OCI-LY7 (cell line): ENCODE measurements around the gene ANKRD2.

ENCODE experiments used
- CTCF ChIP-seq: fragments of 200-600 bp; sonication (generic); conservative IDR thresholded peaks from 2 replicates; pipeline ENCODE4 v1.5.1; 2014; ENCODE audit warnings: mild to moderate bottlenecking, antibody characterized with exemption, low read length, moderate library complexity, mixed read lengths
- EZH2phosphoT487 ChIP-seq: fragments of 200-600 bp; sonication (generic); IDR thresholded peaks from 2 replicates; pipeline ENCODE4 v1.6.1; 2018; ENCODE audit warnings: low read depth, borderline replicate concordance, mild to moderate bottlenecking, mixed run types, antibody characterized with exemption, low read length, moderate library complexity, mixed read lengths

- TF ChIP-seq CTCF (no peak), EZH2phosphoT487 (no peak)
Measured at GRCh38 chr10:97548828-97549455, 23.6 kb upstream of the ANKRD2 start.
